Hypothalamus (tissue), 51 donors: ENCODE results near the gene ARID3C.
"Not testable (repeated sequence)": the region's sequence is repeated elsewhere in the genome, so short reads cannot be mapped to it uniquely, and the experiment has no call there.

Experiments used
- DNase-seq, 51 donors: peaks; one replicate each; lab custom pipeline; 2025; lab: John Stamatoyannopoulos, UW

ARID3C gene

DNA sequence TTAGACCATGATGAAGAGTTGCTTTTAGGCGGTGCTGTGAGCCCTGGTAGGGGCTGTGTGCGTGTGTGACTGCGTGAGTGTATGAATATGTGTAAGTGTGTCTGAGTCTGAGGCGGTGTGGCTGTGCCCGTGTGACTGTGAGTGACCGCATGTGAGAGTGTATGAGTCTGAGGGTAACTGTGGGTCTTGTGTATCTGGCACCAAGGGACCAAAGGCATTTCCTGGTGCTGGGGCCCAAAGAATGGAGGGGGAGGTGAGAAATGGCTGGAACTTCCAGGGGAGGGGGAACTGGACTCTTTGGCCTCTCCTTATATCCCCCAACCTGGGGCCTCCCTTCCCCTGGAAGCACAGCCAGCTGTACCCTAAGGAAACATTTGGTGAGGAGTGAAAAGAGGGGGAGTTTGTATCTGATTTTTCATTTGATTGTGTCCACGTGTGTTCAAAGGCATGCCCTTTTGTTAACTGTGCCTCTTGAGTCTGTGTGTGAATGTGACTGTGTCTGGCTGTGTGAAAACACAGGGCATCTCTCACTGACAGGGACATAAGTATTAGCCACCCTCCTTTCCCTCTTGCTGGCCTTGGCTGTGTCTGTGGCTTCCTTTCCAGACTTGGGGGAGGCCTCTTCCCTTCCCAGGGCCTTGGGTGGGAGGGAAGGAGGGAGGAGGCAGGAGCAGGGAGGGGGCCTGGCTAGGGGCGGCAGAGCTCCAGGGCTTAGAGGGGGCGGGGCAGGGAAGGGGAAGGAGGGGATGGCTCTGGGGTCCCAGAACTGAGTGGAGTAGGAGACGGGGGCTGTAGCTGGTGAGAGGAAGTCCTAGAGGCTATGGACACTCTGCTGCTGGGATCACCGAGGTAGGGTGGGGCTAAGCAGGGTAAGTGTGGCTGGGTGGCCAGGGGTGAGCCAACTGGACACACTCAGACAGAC lies 24.5 kb upstream of the ARID3C start:
- peak in 5 of 51 donors; percentile 7 to 30 (median 23) for DNase-seq

GRCh38 chr9:34652602-34653000 lies 23.7 kb upstream of the ARID3C start:
- peak in 1 of 51 donors; percentile 31 for DNase-seq

- DNase-seq: peak in 50 of 51 donors; percentile 16 to 92 (median 74)
Measured at GRCh38 chr9:34651876-34652601, 23.2 kb upstream of the ARID3C start, which contains the start of gene IL11RA. Gene IL11RA (plus strand): TSS chr9:34652185. CDS start chr9:34655218, 3,033 bp downstream.

DNA sequence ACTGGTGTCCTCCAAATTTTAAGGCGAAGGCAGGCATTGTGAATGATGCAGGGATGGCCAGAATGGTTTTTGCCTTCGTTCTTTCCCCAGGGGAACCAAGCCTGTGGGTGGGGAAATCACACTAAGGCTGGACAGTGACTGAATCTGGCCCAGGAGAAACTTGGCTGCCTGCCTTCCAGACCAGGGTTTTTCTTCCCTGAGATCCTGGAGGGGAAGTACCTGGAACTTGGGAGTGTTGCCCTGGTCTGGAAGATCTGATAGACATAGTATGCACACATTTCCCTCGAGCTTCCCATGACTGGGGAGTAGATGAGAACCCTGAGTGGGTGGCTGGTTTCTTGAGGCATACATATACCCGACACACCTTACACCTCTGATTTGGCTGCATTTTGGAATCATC lies 22.5 kb upstream of the ARID3C start:
- no peak for DNase-seq

GRCh38 chr9:34650816-34651215 lies 21.9 kb upstream of the ARID3C start:
- peak in 24 of 51 donors; percentile 6 to 54 (median 37) for DNase-seq

DNA sequence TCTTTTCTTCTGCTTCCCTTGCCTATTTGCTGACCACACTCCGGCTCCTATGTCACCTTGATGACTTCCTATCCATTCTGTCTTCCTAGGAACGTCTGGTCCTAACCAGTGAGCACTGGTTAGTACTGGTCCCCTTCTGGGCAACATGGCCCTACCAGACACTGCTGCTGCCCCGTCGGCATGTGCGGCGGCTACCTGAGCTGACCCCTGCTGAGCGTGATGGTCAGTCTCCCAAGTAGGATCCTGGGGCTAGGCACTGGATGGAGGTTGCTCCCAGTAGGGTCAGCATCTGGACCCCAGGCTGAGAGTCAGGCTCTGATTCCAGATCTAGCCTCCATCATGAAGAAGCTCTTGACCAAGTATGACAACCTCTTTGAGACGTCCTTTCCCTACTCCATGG lies 19.8 kb upstream of the ARID3C start:
- no peak for DNase-seq

DNA sequence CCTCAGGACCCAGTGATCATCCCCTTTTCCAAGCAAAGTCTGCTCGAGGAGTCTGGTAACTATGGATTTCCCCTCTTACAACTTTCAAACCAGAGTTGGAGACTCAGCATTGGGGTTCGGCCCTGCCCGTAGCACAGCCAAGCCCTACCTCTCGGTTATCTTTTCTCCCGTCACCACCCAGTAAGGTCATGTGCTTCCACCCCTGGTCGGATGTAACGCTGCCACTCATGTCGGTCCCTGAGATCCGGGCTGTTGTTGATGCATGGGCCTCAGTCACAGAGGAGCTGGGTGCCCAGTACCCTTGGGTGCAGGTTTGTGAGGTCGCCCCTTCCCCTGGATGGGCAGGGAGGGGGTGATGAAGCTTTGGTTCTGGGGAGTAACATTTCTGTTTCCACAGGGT lies 18.8 kb upstream of the ARID3C start:
- DNase-seq: no peak

DNA sequence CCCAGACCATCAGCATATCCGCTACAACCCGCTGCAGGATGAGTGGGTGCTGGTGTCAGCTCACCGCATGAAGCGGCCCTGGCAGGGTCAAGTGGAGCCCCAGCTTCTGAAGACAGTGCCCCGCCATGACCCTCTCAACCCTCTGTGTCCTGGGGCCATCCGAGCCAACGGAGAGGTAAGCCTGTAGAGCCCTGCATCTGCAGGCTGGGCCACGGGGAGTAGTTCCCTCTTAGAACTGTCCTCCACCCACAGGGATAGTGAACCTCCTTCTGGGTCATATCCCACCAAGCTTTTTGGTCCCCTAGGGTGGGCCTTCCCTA lies 18.2 kb upstream of the ARID3C start:
- peak in 1 of 51 donors; percentile 45 for DNase-seq

DNA sequence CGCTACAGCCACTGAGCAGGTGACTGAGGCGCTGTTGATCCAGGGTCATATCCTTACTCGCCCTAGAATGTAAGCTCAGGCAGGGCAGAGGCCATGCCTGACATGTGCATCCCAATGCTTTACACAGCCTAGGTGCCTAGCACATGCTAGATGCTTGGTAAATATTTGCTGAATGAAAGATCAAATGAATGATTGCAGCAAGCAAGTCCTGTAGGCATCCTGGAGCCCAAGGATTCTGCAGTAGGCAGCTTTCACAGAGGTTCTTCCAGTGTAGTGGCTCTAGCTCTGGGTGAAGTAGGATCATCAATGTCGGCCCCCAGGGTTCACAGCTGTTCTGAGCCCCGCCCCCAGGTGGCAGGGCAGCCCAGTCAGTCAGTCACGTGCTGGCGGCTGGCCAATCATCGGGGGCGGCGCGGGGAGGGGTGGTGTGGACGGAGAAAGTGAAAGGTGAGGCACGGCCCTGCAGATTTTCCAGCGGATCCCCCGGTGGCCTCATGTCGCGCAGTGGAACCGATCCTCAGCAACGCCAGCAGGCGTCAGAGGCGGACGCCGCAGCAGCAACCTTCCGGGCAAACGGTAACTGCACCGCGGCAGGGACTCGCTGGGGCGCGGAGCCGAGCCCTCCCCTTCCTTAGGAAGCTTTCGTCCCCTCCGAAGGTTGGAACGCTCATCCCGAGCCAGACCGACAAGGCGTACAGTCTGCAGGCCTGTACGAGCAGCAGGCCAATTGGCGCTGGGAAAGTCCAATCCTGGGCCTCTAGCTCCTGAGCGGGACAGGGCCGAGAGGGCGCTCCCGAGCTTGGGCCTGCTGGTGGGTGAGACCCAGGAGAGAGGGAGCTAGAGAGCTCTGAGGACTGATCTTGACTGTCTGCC lies 17.6 kb upstream of the ARID3C start, which contains the start of gene GALT:
Gene GALT (plus strand): TSS at position 465 of the 873 bp plus-strand sequence. CDS start 30 bp downstream, at position 495.
- DNase-seq: peak; percentile 45 to 94 (median 87)

- DNase-seq: no peak
Measured at GRCh38 chr9:34644766-34645314, 16.0 kb upstream of the ARID3C start.

DNA sequence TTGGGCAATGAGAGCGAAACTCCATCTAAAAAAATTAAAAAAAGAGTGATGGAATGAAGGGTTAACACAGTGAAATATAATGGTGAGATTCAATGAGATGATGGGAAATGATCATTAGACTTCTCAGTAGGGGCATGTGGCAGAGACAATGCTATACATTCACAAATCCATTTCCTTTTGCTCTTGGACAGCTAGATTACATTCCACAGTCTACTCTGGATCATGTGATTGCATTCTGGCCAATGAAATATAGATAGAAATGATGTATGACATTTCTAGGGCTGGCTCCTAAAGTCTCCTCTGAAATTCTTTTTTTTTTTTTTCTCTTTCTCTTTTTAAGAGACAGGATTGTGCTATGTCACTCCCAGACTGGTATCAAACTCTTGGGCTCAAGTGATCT lies 13.8 kb upstream of the ARID3C start:
- DNase-seq: no peak

DNA sequence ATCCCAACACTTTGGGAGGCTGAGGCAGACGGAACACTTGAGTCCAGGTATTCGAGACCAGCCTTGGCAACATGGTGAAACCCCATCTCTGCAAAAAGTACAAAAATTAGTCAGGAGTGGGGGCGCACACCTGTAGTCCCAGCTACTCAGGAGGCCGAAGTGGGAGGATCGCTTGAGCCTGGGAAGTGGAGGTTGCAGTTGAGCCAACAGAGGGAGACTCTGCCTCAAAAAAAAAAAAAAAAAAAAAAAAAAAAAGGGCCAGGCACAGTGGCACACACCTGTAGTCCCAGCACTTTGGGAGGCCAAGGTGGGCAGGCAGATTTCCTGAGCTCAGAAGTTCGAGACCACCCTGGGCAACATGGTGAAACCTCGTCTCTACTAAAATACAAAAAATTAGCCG lies 10.5 kb upstream of the ARID3C start:
- DNase-seq: not testable (repeated sequence)

GRCh38 chr9:34638138-34638445 lies 9.2 kb upstream of the ARID3C start:
- peak in 1 of 51 donors; percentile 38 for DNase-seq

DNA sequence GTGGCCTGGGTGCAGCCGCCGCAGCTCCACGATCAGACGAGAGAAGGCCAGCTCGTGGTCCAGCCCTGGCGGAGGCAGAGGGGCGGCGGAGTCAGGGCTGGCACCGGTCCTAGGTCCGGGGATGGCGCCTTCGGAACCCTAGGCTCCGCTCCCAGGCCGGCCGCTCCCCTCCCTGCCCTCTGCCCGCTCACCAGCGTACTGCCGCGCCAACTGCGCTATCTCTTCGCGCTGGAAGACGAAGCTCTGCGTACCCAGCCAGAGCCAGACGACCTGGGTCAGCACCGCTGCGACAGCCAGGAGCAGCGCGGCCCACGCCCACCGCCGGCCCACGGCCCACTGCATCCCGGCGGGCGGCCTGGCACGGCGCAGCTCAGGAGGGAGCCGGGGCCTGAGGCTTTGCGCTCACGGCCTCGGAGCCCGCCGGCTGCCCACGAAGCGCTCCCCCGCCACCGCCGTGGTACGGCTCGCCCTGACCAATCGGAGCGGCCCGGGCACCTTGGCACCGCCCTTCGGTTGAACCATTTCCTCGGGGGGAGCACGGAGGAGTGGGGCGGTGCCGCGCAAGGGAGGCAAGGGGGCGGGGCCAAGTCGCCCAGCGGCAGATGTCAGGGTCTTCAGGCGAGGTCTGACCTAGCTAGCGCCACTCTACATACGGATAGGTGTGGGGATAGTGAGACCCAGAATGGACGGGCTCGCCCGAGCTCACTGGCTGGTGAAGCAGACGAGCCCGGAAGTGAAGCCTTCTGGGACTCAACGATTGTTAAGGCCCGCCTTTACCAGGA lies 8.7 kb upstream of the ARID3C start, which contains the start of gene SIGMAR1:
Gene SIGMAR1 (minus strand): TSS at position 432 of the 782 bp plus-strand sequence. CDS start 90 bp downstream, at position 342.
- peak; percentile 52 to 97 (median 88) for DNase-seq

GRCh38 chr9:34636791-34637355 lies 8.0 kb upstream of the ARID3C start:
- DNase-seq: peak in 8 of 51 donors; percentile 28 to 59 (median 50)

DNA sequence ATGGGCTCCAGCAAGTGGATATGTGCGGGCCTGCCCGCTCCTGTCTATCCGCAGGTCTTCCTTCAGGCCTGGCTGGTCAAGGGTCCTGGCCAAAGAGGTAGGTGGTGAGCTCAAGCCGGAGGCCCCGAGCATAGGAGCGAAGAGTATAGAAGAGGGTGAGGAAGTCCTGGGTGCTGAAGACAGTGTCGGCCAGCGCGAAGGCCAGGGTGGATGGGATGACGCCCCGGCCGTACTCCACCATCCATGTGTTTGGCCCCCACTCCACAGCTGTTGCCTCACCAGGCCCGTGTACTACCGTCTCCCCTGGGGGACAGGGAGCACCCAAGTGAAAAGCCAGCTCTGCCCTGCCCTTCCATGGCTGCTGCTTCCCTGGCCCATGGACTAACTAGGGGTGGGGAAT lies 6.7 kb upstream of the ARID3C start:
- no peak for DNase-seq

DNA sequence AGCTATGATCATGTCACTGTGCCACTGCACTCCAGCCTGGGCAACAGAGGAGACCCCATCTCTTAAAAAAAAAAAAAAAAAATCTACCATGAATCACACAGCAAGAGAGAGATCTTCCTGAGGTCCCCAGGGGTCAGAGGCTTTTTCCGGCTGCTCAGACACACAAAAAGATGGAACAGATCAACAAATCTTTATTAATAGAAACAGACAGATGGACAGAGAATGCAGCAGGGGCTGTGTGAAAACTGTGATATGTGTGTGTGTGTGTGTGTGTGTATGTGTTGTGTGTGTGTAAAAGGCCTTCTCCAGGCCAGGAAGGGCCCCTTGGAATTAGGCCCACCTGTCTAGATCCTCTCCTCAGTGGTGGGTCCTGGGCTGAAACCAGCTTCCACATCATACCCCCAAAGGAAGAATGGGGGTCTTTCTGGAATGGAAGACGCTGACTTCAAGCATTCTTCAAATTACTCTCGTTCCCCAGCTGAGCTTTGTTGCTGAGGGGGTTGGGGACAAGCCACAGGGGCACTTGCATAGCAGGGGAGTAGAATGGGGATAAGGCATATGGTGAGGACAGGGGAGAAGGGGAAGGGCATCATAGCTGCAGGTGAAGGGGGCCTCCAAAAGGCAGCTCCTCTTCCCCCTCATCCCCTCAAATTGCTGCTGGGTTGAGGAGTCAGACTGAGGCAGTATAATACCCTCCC lies 5.8 kb upstream of the ARID3C start:
- DNase-seq: no peak

DNA sequence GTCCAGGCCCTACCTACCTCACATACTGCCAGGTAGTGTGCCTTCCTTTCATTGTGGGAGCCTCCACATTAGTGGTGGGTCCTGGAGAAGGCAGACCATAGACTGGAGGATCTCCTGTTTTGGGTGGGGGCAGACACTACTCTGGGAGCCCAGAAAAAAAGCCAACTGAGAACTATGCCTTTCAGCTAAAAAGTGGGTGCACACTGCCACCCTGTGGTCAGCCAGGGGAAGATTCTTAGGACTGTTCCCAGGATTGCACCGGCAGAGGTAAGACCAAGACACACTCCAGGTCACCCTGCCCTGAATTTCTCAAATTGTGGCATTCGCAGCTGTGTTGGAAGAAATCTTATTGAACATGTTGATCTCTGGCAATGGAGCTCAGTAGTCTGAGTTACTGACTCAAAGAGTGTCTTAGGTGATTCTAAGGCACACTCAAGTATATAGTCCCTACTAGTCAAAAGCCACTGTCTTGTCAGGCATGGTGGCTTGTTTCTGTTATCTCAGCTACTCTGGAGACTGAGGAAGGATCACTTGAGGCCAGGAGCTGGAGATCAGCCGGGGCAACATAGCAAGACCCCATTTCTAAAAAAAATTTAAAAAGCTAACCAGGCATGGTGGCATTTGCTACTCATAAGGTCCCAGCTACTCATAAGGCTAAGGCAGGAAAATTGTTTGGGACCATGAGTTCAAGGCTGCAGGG lies 5.1 kb upstream of the ARID3C start:
- peak in 41 of 51 donors; percentile 13 to 73 (median 45) for DNase-seq
